Thyroid gland (tissue), 4 donors: Measurements from ENCODE around the gene SLC7A1. TPM values are rescaled to one million over a fixed set of nuclear protein-coding genes. Genes with fewer than 3 reads are reported as not detected.

Source experiments
- DNase-seq, 2 donors: peaks; one replicate each; pipeline ENCODE4 v3.0.0-alpha.2; 2019
- H3K27ac ChIP-seq, 3 donors: fragments of 200-600 bp; sonication (generic); 1 replicate in 2 of 3; 2 replicates in 1 of 3; pipeline ENCODE4 v1.5.1; 2016 to 2019; ENCODE audit warnings: mild to moderate bottlenecking in 1 of 3, moderate library complexity in 1 of 3
- H3K27me3 ChIP-seq: fragments of 200-600 bp; sonication (generic); one replicate; pipeline ENCODE4 v1.5.1; 2019
- H3K36me3 ChIP-seq, 2 donors: fragments of 200-600 bp; sonication (generic); one replicate each; pipeline ENCODE4 v1.5.1; 2016 to 2019
- H3K4me1 ChIP-seq, 2 donors: fragments of 200-600 bp; sonication (generic); one replicate each; pipeline ENCODE4 v1.5.1; 2017 to 2019
- H3K4me3 ChIP-seq, 3 donors: fragments of 200-600 bp; sonication (generic); replicated peaks in 1 of 3; 1 replicate in 2 of 3; 2 replicates in 1 of 3; pipeline ENCODE4 v1.5.1; 2016; ENCODE audit warnings: mild to moderate bottlenecking in 1 of 3
- H3K9me3 ChIP-seq: fragments of 200-600 bp; sonication (generic); one replicate; pipeline ENCODE4 v1.5.1; 2017
- POLR2A ChIP-seq, 2 donors: fragments of 450-650 bp; IDR thresholded peaks; one replicate each; pipeline ENCODE4 v1.6.1; 2017; ENCODE audit warnings: antibody characterized with exemption in 2 of 2, mild to moderate bottlenecking in 2 of 2, moderate library complexity in 1 of 2
- WGBS, 2 donors: methylation state at CpG; one replicate each; pipeline ENCODE4 v1.1.5; 2017; 5-methylcytosine and 5-hydroxymethylcytosine counted together
- intact Hi-C: fragments of 100-400 bp; cut with DNase I; formaldehyde crosslinking; loops from one replicate; pipeline ENCODE4 v1.15.1; 2023
- total RNA-seq, 4 donors: library from RNA; depleted of rRNA; stranded (reverse); fragments of >200 nt; gene quantifications; one replicate each; pipeline ENCODE4 v1.2.3, GENCODE V29; 2016
- TF ChIP-seq, protein P1 (sequence below), 6 experiments: fragments of 200-600 bp in 3 of 6; fragments of 450-650 bp in 3 of 6; sonication (generic) in 3 of 6; IDR thresholded peaks; one replicate each; pipeline ENCODE4 v1.5.1; 2016 to 2019; ENCODE audit warnings: antibody characterized with exemption in 6 of 6, mild to moderate bottlenecking in 2 of 6, inconsistent platforms in 1 of 6, moderate library complexity in 1 of 6

SLC7A1 gene
- total RNA-seq, 4 donors from 2014 or later = 12.9 to 31.2 (median 22.5) TPM

DNA sequence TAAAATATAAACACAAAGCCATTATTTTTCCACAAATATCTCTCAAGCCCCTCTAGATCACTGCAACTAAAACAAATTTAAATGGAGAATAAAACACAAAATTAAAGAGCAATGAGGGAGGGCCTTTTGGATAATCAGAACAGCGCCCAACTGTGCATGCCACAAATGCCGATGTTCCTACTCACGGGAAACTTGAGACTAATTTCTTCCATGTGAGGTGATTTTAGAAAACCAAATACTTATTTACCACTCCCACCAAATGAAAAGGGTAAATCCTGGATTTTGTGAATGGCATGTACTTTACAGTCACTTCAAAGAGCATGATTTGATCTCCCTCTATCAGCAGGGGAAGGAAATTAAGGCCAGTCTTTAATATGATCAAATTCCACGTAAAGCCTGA, 74.8 kb downstream of the SLC7A1 start:
- H3K9me3 ChIP-seq = no peaks in the 10 kb centered on the region
- H3K4me1 ChIP-seq = no peaks in the 10 kb centered on the region
- no peaks in the 10 kb centered on the region for H3K27me3 ChIP-seq
- WGBS, 2 donors = 85 to 88% methylated on average over 4 of the region's 4 CpGs
- no peak overlapping the region for H3K27ac ChIP-seq
- no peak for DNase-seq
- H3K4me3 ChIP-seq = no peak overlapping the region
- intact Hi-C loops = no loop called here
- TF ChIP-seq POLR2A (IDR thresholded peaks at IDR 0.05) = no peak
- TF ChIP-seq, protein P1, sequence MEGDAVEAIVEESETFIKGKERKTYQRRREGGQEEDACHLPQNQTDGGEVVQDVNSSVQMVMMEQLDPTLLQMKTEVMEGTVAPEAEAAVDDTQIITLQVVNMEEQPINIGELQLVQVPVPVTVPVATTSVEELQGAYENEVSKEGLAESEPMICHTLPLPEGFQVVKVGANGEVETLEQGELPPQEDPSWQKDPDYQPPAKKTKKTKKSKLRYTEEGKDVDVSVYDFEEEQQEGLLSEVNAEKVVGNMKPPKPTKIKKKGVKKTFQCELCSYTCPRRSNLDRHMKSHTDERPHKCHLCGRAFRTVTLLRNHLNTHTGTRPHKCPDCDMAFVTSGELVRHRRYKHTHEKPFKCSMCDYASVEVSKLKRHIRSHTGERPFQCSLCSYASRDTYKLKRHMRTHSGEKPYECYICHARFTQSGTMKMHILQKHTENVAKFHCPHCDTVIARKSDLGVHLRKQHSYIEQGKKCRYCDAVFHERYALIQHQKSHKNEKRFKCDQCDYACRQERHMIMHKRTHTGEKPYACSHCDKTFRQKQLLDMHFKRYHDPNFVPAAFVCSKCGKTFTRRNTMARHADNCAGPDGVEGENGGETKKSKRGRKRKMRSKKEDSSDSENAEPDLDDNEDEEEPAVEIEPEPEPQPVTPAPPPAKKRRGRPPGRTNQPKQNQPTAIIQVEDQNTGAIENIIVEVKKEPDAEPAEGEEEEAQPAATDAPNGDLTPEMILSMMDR (IDR thresholded peaks at IDR 0.05) = no peak
- H3K36me3 ChIP-seq = peaks cover 3 to 6% of the 10 kb centered on the region in 2 donors

DNA sequence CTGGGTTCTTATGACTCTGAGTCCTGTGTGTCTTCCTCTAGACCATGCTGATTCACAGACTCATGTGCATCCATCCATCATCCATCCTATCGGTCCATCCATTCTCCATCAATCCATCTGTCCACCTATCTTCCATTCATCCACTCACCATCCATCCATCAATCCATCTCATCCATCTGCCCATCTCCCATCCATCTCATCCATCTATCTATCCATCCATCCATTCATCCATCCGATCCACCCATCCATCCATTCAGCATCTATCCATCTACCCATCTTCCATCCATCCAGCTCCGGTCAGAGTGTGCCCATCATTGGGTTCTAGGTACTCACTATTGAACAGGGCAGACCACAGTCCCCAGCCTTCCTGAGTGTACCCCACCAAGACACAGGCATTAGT, 75.6 kb downstream of the SLC7A1 start:
- TF ChIP-seq POLR2A (IDR thresholded peaks at IDR 0.05) = no peak
- TF ChIP-seq, protein P1 (IDR thresholded peaks at IDR 0.05) = no peak
- H3K4me1 ChIP-seq = no peaks in the 10 kb centered on the region
- H3K36me3 ChIP-seq = peaks cover 6 to 10% of the 10 kb centered on the region in 2 donors
- H3K27me3 ChIP-seq = no peaks in the 10 kb centered on the region
- 96 to 97% methylated on average over 3 of the region's 3 CpGs for WGBS, 2 donors
- intact Hi-C loops = no loop called here
- no peak for DNase-seq
- H3K4me3 ChIP-seq = no peak overlapping the region
- no peaks in the 10 kb centered on the region for H3K9me3 ChIP-seq
- no peak overlapping the region for H3K27ac ChIP-seq

DNA sequence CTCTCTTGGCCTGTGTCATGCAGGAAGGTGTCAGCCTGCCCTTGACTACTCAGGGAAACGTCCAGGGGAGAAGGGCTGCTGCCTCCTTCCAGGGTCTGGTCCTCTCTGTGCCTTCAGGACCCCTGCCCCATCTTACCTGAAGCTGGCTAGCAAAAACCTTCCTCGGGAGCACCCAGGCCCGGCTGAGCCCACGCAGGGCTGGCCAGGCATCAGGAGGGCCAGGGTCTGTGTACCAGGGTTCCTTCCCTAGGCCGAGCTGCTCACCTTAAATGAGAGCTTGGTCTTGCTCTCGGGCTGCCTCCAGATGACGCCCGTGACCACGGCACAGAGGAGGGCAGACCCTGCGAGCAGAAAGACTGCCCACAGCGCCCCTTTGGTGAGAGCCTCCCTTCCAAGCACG, 78.6 kb downstream of the SLC7A1 start:
- no peak overlapping the region for H3K27ac ChIP-seq
- no peak overlapping the region for H3K4me3 ChIP-seq
- no peaks in the 10 kb centered on the region for H3K4me1 ChIP-seq
- intact Hi-C loops = no loop called here
- no peaks in the 10 kb centered on the region for H3K9me3 ChIP-seq
- TF ChIP-seq POLR2A (IDR thresholded peaks at IDR 0.05) = no peak
- TF ChIP-seq, protein P1 (IDR thresholded peaks at IDR 0.05) = no peak
- 95 to 97% methylated on average over 8 to 12 of the region's 12 CpGs for WGBS, 2 donors
- peaks cover 6 to 10% of the 10 kb centered on the region in 2 donors for H3K36me3 ChIP-seq
- no peaks in the 10 kb centered on the region for H3K27me3 ChIP-seq
- no peak for DNase-seq

DNA sequence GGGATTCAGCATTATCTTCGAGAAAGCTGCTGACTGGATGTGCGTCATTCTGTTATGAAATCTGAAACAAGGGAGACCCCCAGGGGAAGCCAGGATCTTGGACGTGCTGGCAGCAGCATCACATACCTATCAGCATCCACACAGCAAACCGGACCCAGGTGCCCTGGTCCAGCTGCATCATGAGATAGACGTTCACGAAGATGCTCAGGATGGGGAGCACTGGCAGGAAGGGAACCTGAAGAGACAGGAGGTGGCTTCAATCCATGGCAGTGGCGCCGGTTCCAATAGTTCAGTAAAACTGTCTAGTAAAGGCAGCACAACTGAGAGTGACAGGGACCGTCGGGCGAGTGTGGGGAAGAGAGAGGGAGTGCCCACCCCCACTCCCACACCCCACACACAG, 79.5 kb downstream of the SLC7A1 start:
- 95 to 96% methylated on average over 11 of the region's 11 CpGs for WGBS, 2 donors
- peaks cover 6 to 10% of the 10 kb centered on the region in 2 donors for H3K36me3 ChIP-seq
- H3K9me3 ChIP-seq = no peaks in the 10 kb centered on the region
- H3K27me3 ChIP-seq = no peaks in the 10 kb centered on the region
- intact Hi-C loops = no loop called here
- TF ChIP-seq POLR2A (IDR thresholded peaks at IDR 0.05) = no peak
- TF ChIP-seq, protein P1 (IDR thresholded peaks at IDR 0.05) = no peak
- no peak overlapping the region for H3K27ac ChIP-seq
- DNase-seq = no peak
- no peak overlapping the region for H3K4me3 ChIP-seq
- no peaks in the 10 kb centered on the region for H3K4me1 ChIP-seq

DNA sequence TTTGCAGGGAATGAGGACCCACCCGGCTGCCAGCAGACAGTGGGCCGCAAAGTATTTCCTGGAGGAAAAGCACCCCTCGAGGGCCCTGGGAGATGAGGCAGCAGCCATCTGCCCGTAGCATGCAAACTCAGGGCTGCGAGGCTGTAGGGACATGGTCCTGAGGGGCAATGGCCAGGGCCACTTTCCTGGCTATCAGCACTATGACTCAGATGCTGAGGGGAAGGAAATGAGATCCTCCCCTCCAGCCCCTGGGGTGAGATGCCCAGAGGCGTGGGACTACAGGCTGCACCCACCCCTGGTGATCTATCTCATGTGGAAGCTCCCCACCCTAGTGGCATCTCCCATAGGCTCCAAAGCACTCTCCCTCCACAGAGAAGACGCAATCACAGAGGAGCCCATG, 80.1 kb downstream of the SLC7A1 start:
- Histone ChIP-seq H3K4me3 (no peak overlapping the region), H3K27me3 (no peaks in the 10 kb centered on the region), H3K4me1 (no peaks in the 10 kb centered on the region), H3K9me3 (no peaks in the 10 kb centered on the region), H3K36me3 (peaks cover 6 to 10% of the 10 kb centered on the region in 2 donors), H3K27ac (no peak overlapping the region)
- TF ChIP-seq, protein P1 (IDR thresholded peaks at IDR 0.05) = no peak
- no peak for TF ChIP-seq POLR2A (IDR thresholded peaks at IDR 0.05)
- 74 to 95% methylated on average over 6 to 7 of the region's 7 CpGs for WGBS, 2 donors
- intact Hi-C loops = no loop called here
- DNase-seq = no peak
